HepG2 (cell line): ENCODE data around the gene SLC19A1. TPM values are rescaled to one million over a fixed set of nuclear protein-coding genes. Genes with fewer than 3 reads are reported as not detected.

Experiments used
- AKAP8 ChIP-seq: sonication (generic); formaldehyde crosslinking; IDR thresholded peaks from 2 replicates; pipeline ENCODE4 v1.5.1; 2020; ENCODE audit warnings: mild to moderate bottlenecking, missing genetic modification reagents
- ATF6 ChIP-seq: sonication (generic); formaldehyde crosslinking; conservative IDR thresholded peaks from 2 replicates; pipeline ENCODE4 v1.4.0; 2020; ENCODE audit warnings: missing genetic modification reagents
- DBP ChIP-seq: sonication (generic); formaldehyde crosslinking; IDR thresholded peaks from 2 replicates; pipeline ENCODE4 v1.4.0; 2020; ENCODE audit warnings: missing genetic modification reagents; ENCODE audit errors: not compliant biosample characterization
- DNMT3B ChIP-seq: conservative IDR thresholded peaks from 2 replicates; pipeline ENCODE4 v1.6.1; 2016; ENCODE audit warnings: missing biosample characterization, control low read depth
- FOXO1 ChIP-seq: sonication (generic); formaldehyde crosslinking; IDR thresholded peaks from 2 replicates; pipeline ENCODE4 v1.4.0; 2020; ENCODE audit warnings: missing genetic modification reagents
- PPARG ChIP-seq: conservative IDR thresholded peaks from 2 replicates; pipeline ENCODE4 v1.6.1; 2016; ENCODE audit warnings: missing biosample characterization, missing genetic modification reagents
- SIX1 ChIP-seq: sonication (generic); formaldehyde crosslinking; IDR thresholded peaks from 2 replicates; pipeline ENCODE4 v1.4.0; 2020; ENCODE audit warnings: missing genetic modification reagents, borderline replicate concordance
- SMYD3 ChIP-seq: sonication (generic); formaldehyde crosslinking; IDR thresholded peaks from 2 replicates; pipeline ENCODE4 v1.8.1; 2023; ENCODE audit warnings: mild to moderate bottlenecking, missing genetic modification reagents
- TBP ChIP-seq: sonication (generic); formaldehyde crosslinking; IDR thresholded peaks from 2 replicates; pipeline ENCODE4 v1.5.0; 2020; ENCODE audit warnings: missing genetic modification reagents
- TBX3 ChIP-seq: fragments of 450-650 bp; IDR thresholded peaks from 2 replicates; pipeline ENCODE4 v1.6.1; 2017; ENCODE audit warnings: antibody characterized with exemption, mild to moderate bottlenecking, inconsistent platforms, borderline replicate concordance
- ZFP1 ChIP-seq: IDR thresholded peaks from 2 replicates; pipeline ENCODE4 v1.6.1; 2016
- ZNF234 ChIP-seq: sonication (generic); formaldehyde crosslinking; conservative IDR thresholded peaks from 2 replicates; pipeline ENCODE4 v1.5.1; 2020; ENCODE audit warnings: mild to moderate bottlenecking, missing genetic modification reagents
- ZNF281 ChIP-seq: sonication (generic); formaldehyde crosslinking; IDR thresholded peaks from 2 replicates; pipeline ENCODE4 v1.4.0; 2020; ENCODE audit warnings: missing genetic modification reagents, borderline replicate concordance
- ZNF530 ChIP-seq: sonication (generic); formaldehyde crosslinking; IDR thresholded peaks from 2 replicates; pipeline ENCODE4 v1.5.0; 2020; ENCODE audit warnings: low read depth, mild to moderate bottlenecking, missing genetic modification reagents
- ZNF556 ChIP-seq: sonication (generic); formaldehyde crosslinking; IDR thresholded peaks from 2 replicates; pipeline ENCODE4 v1.4.0; 2020; ENCODE audit warnings: mild to moderate bottlenecking, missing genetic modification reagents, borderline replicate concordance
- ZNF672 ChIP-seq: sonication (generic); formaldehyde crosslinking; IDR thresholded peaks from 2 replicates; pipeline ENCODE4 v1.8.1; 2022; ENCODE audit warnings: missing genetic modification reagents
- ZNF687 ChIP-seq: sonication (generic); formaldehyde crosslinking; IDR thresholded peaks from 2 replicates; pipeline ENCODE4 v1.5.1; 2020; ENCODE audit warnings: mild to moderate bottlenecking, missing genetic modification reagents, moderate library complexity
- ZNF761 ChIP-seq: sonication (generic); formaldehyde crosslinking; conservative IDR thresholded peaks from 2 replicates; pipeline ENCODE4 v1.4.0; 2020; ENCODE audit warnings: mild to moderate bottlenecking, missing genetic modification reagents
- ZSCAN21 ChIP-seq: sonication (generic); formaldehyde crosslinking; IDR thresholded peaks from 2 replicates; pipeline ENCODE4 v1.8.0; 2022; ENCODE audit warnings: mild to moderate bottlenecking, missing genetic modification reagents, moderate library complexity, borderline replicate concordance
- ZSCAN22 ChIP-seq: sonication (generic); formaldehyde crosslinking; IDR thresholded peaks from 2 replicates; pipeline ENCODE4 v1.4.0; 2020; ENCODE audit warnings: mild to moderate bottlenecking, missing genetic modification reagents
- polyA plus RNA-seq, 8 experiments: library from polyadenylated mRNA; depleted of rRNA in 3 of 8; stranded (reverse) in 7 of 8; unstranded in 1 of 8; fragments of >200 nt; fragmentation: Illumina TruSeq in 4 of 8; extraction: Trizol in 4 of 8; gene quantifications; 2 replicates each; pipeline versions ENCODE4 v1.2.1 to v1.2.3, GENCODE V29; 2011 to 2016; ENCODE audit warnings: low read depth in 4 of 8, missing spikeins in 1 of 8, mixed read lengths in 1 of 8; ENCODE audit not compliant: insufficient read depth in 1 of 8
- total RNA-seq, 5 experiments: library from RNA; depleted of rRNA; stranded (reverse); fragments of >200 nt; fragmentation: Illumina TruSeq; extraction: Trizol; gene quantifications; 2 replicates each; pipeline ENCODE4 v1.2.3, GENCODE V29; 2016; ENCODE audit warnings: low read depth in 1 of 5

SLC19A1 gene
- total and polyA plus RNA-seq, 2 of the 13 experiments (the other 11 are each of a cell fraction or from before 2014, with no cell fraction given): 21.8 to 23.0 TPM

GRCh38 chr21:45554477-45555175, 12.4 kb upstream of the SLC19A1 start (continued):
- TF ChIP-seq FOXO1 (CRISPR knock-in tag) (0 out of 2 replicates have a peak, but pooled peaks have one; percentile 44), ZSCAN22 (CRISPR knock-in tag) (no peak), AKAP8 (no peak), TBX3 (no peak), ZNF672 (CRISPR knock-in tag) (no peak), ZFP1 (no peak), ZNF281 (CRISPR knock-in tag) (peak; percentile 17; the same call in 1 of the 2 replicates), ZSCAN21 (no peak), ZNF556 (CRISPR knock-in tag) (0 out of 2 replicates have a peak, but pooled peaks have one; percentile 44), PPARG (no peak), DBP (CRISPR knock-in tag) (no peak), DNMT3B (no peak), ATF6 (CRISPR knock-in tag) (no peak), TBP (CRISPR knock-in tag) (no peak), ZNF687 (CRISPR knock-in tag) (peak; percentile 54), ZNF530 (no peak), SMYD3 (CRISPR knock-in tag) (peak; percentile 52; the same call in 1 of the 2 replicates), ZNF761 (CRISPR knock-in tag) (no peak), SIX1 (CRISPR knock-in tag) (no peak), ZNF234 (CRISPR knock-in tag) (no peak)
